ENCODE data around the gene CD163L1.

Gene CD163L1

DNA sequence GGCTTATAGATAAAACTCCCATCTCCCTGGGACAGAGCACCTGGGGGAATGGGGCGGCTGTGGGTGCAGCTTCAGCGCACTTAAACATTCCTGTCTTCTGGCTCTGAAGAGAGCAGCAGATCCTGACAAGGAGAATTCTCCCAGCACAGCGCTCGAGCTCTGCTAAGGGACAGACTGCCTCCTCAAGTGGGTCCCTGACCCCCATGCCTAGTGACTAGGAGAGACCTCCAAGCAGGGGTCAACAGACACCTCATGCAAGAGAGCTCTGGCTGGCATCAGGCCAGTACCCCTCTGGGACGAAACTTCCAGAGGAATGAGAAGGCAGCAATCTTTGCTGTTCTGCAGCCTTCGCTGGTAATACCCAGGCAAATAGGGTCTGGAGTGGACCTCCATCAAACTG lies 28.1 kb upstream of the CD163L1 start:
- DNase-seq (ENCODE audit: low spot score): no peak
- in situ Hi-C loops (cut with MboI; ENCODE audit: low pct_unique_long_range_greater_than_20kb, low sequenced_read_pairs, unreplicated experiment): no loop called here
- no peak for TF ChIP-seq CTCF (IDR thresholded peaks at IDR 0.05; ENCODE audit: extremely low read depth, insufficient read depth, missing control alignments)

GRCh38 chr12:7460375-7461259 lies 16.7 kb upstream of the CD163L1 start:
- in situ Hi-C loops (cut with MboI; ENCODE audit: low pct_unique_long_range_greater_than_20kb, low sequenced_read_pairs, unreplicated experiment): loop anchor here (5.0 kb wide), 1 partner anchor 243 kb away; no protein-coding TSS in a partner anchor
- DNase-seq (ENCODE audit: low spot score): peak; percentile 55
- TF ChIP-seq CTCF (IDR thresholded peaks at IDR 0.05; ENCODE audit: extremely low read depth, insufficient read depth, missing control alignments): peak; percentile 84

- DNase-seq (ENCODE audit: low spot score): no peak
- in situ Hi-C loops (cut with MboI; ENCODE audit: low pct_unique_long_range_greater_than_20kb, low sequenced_read_pairs, unreplicated experiment): loop anchor here (5.0 kb wide), 1 partner anchor 243 kb away; no protein-coding TSS in a partner anchor
- TF ChIP-seq CTCF (IDR thresholded peaks at IDR 0.05; ENCODE audit: extremely low read depth, insufficient read depth, missing control alignments): no peak
These were observed 16.0 kb upstream of the CD163L1 start for GRCh38 chr12:7459973-7460372.

GRCh38 chr12:7451756-7452155 lies 7.8 kb upstream of the CD163L1 start:
- in situ Hi-C loops (cut with MboI; ENCODE audit: low pct_unique_long_range_greater_than_20kb, low sequenced_read_pairs, unreplicated experiment): no loop called here
- no peak for DNase-seq (ENCODE audit: low spot score)
- no peak for TF ChIP-seq CTCF (IDR thresholded peaks at IDR 0.05; ENCODE audit: extremely low read depth, insufficient read depth, missing control alignments)

DNA sequence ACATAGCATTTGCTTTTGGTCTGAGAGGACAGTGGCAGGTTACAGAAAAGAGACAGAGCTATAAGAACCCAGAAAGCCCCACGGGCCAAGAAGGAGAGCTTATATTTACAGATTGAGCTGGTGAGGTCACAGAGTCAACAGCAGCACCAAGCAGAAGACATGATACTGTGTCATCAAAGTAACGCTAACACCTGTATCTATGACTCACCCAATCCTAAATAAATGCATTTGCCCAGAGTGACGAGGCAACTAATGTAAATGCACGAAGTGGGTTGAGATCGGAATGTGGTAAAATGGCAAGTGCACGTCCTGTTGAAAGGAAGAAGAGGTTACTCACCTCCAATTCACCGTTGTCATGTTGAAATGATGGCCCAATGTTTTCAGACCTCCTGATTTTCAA lies 6.7 kb upstream of the CD163L1 start:
- no peak for TF ChIP-seq CTCF (IDR thresholded peaks at IDR 0.05; ENCODE audit: extremely low read depth, insufficient read depth, missing control alignments)
- no peak for DNase-seq (ENCODE audit: low spot score)
- in situ Hi-C loops (cut with MboI; ENCODE audit: low pct_unique_long_range_greater_than_20kb, low sequenced_read_pairs, unreplicated experiment): no loop called here

GRCh38 chr12:7448099-7448498 lies 4.1 kb upstream of the CD163L1 start:
- in situ Hi-C loops (cut with MboI; ENCODE audit: low pct_unique_long_range_greater_than_20kb, low sequenced_read_pairs, unreplicated experiment): no loop called here
- TF ChIP-seq CTCF (IDR thresholded peaks at IDR 0.05; ENCODE audit: extremely low read depth, insufficient read depth, missing control alignments): no peak
- DNase-seq (ENCODE audit: low spot score): no peak
